Astrocyte (in vitro differentiated cells and primary cell): ENCODE results near the gene WIZ. TPM values are rescaled to one million over a fixed set of nuclear protein-coding genes. Genes with fewer than 3 reads are reported as not detected.

Experiments used
- DNase-seq: peaks from one replicate; pipeline ENCODE4 v3.0.0-alpha.2; 2010; ENCODE audit warnings: low read depth
- FAIRE-seq: peaks from 2 replicates; lab custom pipeline; 2011; peaks lifted over from hg19 to GRCh38; lab: Jason Lieb, UNC
- H2AFZ ChIP-seq: 2 replicates; pipeline ENCODE4 v1.6.0; 2012; ENCODE audit warnings: low read depth, low read length, inconsistent platforms
- H3K27ac ChIP-seq: 2 replicates; pipeline ENCODE4 v1.5.1; 2011; ENCODE audit warnings: low read depth, low read length, inconsistent platforms
- H3K27me3 ChIP-seq: 2 replicates; pipeline ENCODE4 v1.6.0; 2011; ENCODE audit warnings: low read length, inconsistent platforms; ENCODE audit not compliant: insufficient read depth
- H3K36me3 ChIP-seq: 2 replicates; pipeline ENCODE4 v1.5.1; 2011; ENCODE audit warnings: low read length, inconsistent platforms; ENCODE audit not compliant: insufficient read depth
- H3K4me1 ChIP-seq: 2 replicates; pipeline ENCODE4 v1.5.1; 2011; ENCODE audit warnings: low read length, inconsistent platforms; ENCODE audit not compliant: insufficient read depth
- H3K4me2 ChIP-seq: 2 replicates; pipeline ENCODE4 v1.6.0; 2012; ENCODE audit warnings: low read length, inconsistent platforms
- H3K4me3 ChIP-seq: 2 replicates; pipeline ENCODE4 v1.5.1; 2011; ENCODE audit warnings: low read depth, mild to moderate bottlenecking, low read length, inconsistent platforms; ENCODE audit not compliant: insufficient read depth
- H3K79me2 ChIP-seq: 2 replicates; pipeline ENCODE4 v1.6.0; 2012; ENCODE audit warnings: mild to moderate bottlenecking, low read length, inconsistent platforms; ENCODE audit not compliant: insufficient read depth
- H3K9ac ChIP-seq: 2 replicates; pipeline ENCODE4 v1.6.0; 2012; ENCODE audit warnings: mild to moderate bottlenecking, low read length, inconsistent platforms
- H3K9me3 ChIP-seq: 2 replicates; pipeline ENCODE4 v1.5.1; 2012; ENCODE audit warnings: low read depth, mild to moderate bottlenecking, low read length, inconsistent platforms; ENCODE audit not compliant: insufficient read depth
- H4K20me1 ChIP-seq: 2 replicates; pipeline ENCODE4 v1.6.0; 2012; ENCODE audit warnings: low read length, inconsistent platforms; ENCODE audit not compliant: insufficient read depth
- H3K27ac Mint-ChIP-seq: one replicate; pipeline ENCODE4 v1.8.0; 2021; ENCODE audit warnings: mild to moderate bottlenecking, mixed read lengths; ENCODE audit not compliant: unreplicated experiment
- H3K27me3 Mint-ChIP-seq: one replicate; pipeline ENCODE4 v1.8.0; 2021; ENCODE audit warnings: low read depth, mixed read lengths; ENCODE audit not compliant: unreplicated experiment
- H3K36me3 Mint-ChIP-seq: one replicate; pipeline ENCODE4 v1.8.0; 2021; ENCODE audit warnings: low read depth, mixed read lengths; ENCODE audit not compliant: unreplicated experiment
- H3K4me1 Mint-ChIP-seq: one replicate; pipeline ENCODE4 v1.8.0; 2021; ENCODE audit warnings: low read depth, mixed read lengths; ENCODE audit not compliant: unreplicated experiment
- H3K4me3 Mint-ChIP-seq: one replicate; pipeline ENCODE4 v1.8.0; 2021; ENCODE audit warnings: mild to moderate bottlenecking, moderate library complexity, mixed read lengths; ENCODE audit not compliant: unreplicated experiment
- H3K9me3 Mint-ChIP-seq: one replicate; pipeline ENCODE4 v1.8.0; 2021; ENCODE audit warnings: mild to moderate bottlenecking, mixed read lengths; ENCODE audit not compliant: unreplicated experiment
- EZH2 ChIP-seq: IDR thresholded peaks from 2 replicates; pipeline ENCODE4 v1.6.1; 2012; ENCODE audit warnings: mild to moderate bottlenecking, low read length, inconsistent platforms; ENCODE audit not compliant: insufficient read depth
- total RNA-seq: library from RNA; stranded (reverse); gene quantifications from 2 replicates; pipeline ENCODE4 v1.2.1, GENCODE V29; 2021
- TF ChIP-seq, protein P1 (sequence below): IDR thresholded peaks from 2 replicates; pipeline ENCODE4 v1.5.1; 2011; ENCODE audit warnings: low read depth, mild to moderate bottlenecking, inconsistent platforms, low read length, moderate library complexity; ENCODE audit not compliant: insufficient read depth

The WIZ gene
- total RNA-seq, 1 donor from 2014 or later: 43.8 TPM

DNA sequence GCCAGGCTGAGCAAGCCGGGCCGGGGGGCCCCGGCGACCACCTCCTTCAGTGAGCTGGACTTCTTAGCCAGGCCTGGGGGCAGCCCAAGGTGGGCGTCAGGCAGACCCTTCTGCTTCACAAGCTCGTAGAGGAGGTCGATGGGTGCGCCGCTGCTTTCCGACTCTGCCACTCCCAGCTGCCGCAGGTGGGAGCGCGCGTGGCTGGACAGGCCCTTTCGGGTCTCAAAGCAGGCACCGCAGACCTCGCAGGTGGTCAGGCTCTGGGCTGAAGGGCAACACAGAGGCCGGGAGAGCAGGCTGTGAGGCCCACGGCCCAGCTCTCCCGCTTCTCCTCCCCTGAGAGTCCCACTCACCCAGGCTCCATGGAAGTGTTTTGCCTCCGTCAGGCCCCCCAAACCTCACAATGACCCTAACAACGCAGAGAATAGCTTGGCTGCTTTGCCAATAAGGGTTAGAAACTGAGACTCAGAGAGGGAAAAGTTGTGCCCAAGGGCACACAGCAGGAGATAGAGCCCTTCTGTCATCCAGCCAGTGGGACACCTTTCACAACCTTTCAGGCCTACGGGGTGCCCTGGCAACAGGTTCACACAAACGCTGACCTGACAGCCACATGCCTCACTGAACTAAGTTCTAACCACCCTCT is 19.8 kb downstream of the WIZ start:
- FAIRE-seq (no peak), DNase-seq (no peak)
- peaks cover 14% of the 10 kb centered on the region for H3K4me1 Mint-ChIP-seq
- no peak overlapping the region for H3K4me3 ChIP-seq
- peaks cover 55% of the 10 kb centered on the region for H3K79me2 ChIP-seq
- TF ChIP-seq, protein P1, sequence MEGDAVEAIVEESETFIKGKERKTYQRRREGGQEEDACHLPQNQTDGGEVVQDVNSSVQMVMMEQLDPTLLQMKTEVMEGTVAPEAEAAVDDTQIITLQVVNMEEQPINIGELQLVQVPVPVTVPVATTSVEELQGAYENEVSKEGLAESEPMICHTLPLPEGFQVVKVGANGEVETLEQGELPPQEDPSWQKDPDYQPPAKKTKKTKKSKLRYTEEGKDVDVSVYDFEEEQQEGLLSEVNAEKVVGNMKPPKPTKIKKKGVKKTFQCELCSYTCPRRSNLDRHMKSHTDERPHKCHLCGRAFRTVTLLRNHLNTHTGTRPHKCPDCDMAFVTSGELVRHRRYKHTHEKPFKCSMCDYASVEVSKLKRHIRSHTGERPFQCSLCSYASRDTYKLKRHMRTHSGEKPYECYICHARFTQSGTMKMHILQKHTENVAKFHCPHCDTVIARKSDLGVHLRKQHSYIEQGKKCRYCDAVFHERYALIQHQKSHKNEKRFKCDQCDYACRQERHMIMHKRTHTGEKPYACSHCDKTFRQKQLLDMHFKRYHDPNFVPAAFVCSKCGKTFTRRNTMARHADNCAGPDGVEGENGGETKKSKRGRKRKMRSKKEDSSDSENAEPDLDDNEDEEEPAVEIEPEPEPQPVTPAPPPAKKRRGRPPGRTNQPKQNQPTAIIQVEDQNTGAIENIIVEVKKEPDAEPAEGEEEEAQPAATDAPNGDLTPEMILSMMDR: no peak
- TF ChIP-seq EZH2: no peak
- no peak overlapping the region for H3K27ac ChIP-seq
- peaks cover 19% of the 10 kb centered on the region for H3K4me1 ChIP-seq
- H3K9me3 ChIP-seq: no peaks in the 10 kb centered on the region
- H3K27ac Mint-ChIP-seq: no peak overlapping the region
- H4K20me1 ChIP-seq: peaks cover 56% of the 10 kb centered on the region
- no peak overlapping the region for H2AFZ ChIP-seq
- peak overlapping the region; percentile 99 for H3K4me3 Mint-ChIP-seq
- no peak overlapping the region for H3K4me2 ChIP-seq
- H3K27me3 ChIP-seq: no peaks in the 10 kb centered on the region
- no peak overlapping the region for H3K9ac ChIP-seq
- peaks cover 15% of the 10 kb centered on the region for H3K36me3 Mint-ChIP-seq
- H3K27me3 Mint-ChIP-seq: no peaks in the 10 kb centered on the region
- peaks cover 7% of the 10 kb centered on the region for H3K36me3 ChIP-seq
- peaks cover 2% of the 10 kb centered on the region for H3K9me3 Mint-ChIP-seq

DNA sequence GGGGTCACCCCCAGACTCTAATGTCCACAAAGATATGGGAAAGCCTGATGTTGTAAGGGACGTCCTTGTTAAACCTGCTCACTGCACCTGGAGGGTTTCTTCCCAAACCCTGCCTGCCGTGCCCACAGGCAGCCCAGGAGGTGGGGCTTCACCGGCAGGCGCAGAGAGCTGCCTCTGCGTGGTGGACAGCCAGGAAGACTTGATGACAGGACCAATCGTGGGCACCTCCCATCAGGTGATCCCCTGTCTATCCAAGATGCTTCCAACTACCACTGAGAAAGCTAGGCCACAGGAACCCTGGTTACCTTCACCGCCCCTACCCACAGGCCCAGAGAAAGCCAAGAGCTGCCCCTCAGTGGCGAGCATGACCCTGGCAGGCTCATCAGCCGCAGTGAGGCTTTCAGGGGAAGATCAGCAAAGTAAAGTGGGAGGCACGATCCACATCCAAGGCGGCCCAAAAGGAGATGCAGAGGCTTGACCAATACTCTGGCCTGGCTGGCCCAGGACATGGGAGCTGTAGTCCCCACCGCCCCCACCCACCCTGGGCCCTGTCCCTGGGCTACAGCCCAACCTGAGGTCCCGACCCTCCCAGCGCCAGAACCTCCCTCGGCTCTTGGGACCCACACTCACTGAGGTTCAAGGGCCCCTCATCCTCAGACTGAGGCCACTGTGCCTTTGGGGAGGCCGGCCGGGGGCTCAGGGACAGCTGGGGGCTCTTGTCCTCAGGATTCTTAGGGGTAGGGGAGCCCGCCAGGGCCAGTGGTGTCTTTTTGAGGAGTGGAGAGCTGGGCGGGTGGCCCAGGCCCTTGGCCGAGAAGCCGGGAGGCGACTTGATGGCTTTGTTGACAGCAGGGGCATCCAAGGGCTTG is 20.6 kb downstream of the WIZ start:
- peaks cover 7% of the 10 kb centered on the region for H3K36me3 ChIP-seq
- no peaks in the 10 kb centered on the region for H3K27me3 ChIP-seq
- Mint-ChIP-seq H3K36me3 (peaks cover 15% of the 10 kb centered on the region), H3K27me3 (no peaks in the 10 kb centered on the region), H3K9me3 (peaks cover 2% of the 10 kb centered on the region), H3K27ac (no peak overlapping the region), H3K4me3 (no peak overlapping the region), H3K4me1 (peaks cover 14% of the 10 kb centered on the region)
- no peak overlapping the region for H2AFZ ChIP-seq
- no peak overlapping the region for H3K9ac ChIP-seq
- DNase-seq (no peak), FAIRE-seq (no peak)
- peaks cover 56% of the 10 kb centered on the region for H4K20me1 ChIP-seq
- H3K79me2 ChIP-seq: peaks cover 55% of the 10 kb centered on the region
- H3K4me2 ChIP-seq: no peak overlapping the region
- TF ChIP-seq, protein P1: no peak
- TF ChIP-seq EZH2: no peak
- H3K27ac ChIP-seq: no peak overlapping the region
- H3K9me3 ChIP-seq: no peaks in the 10 kb centered on the region
- peaks cover 19% of the 10 kb centered on the region for H3K4me1 ChIP-seq
- H3K4me3 ChIP-seq: no peak overlapping the region
